ENCODE data around the gene SNCB.

Gene SNCB

GRCh38 chr5:176660860-176661641, 30.7 kb upstream of the SNCB start:
- peak; percentile 13 for DNase-seq

GRCh38 chr5:176660530-176660859, 30.2 kb upstream of the SNCB start:
- no peak for DNase-seq

DNA sequence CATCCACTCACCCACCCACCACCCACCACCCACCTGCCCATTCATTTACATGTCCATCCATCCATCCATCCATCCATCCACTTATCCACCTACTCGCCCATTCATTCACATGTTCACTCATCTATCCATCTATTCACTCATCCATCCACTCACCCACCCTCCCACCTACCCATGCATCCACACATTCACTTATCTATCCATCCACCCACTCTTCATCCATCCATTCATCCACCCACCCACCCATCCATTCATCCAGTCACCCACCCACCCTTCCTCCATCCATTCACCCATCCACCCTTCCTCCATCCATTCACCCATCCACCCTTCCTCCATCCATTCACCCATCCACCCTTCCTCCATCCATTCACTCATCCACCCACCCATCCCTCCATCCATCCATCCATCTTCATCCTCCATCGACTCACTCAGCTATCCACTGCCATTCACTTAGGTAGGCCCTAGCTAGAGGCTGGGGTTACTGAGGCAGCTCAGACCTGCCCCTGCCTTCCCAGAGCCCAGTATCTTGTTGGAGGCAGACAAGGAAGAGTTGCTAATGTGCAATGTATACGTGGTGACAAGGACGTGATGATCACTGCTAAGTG, 29.6 kb upstream of the SNCB start:
- DNase-seq: no peak

- DNase-seq: no peak
These were observed 29.1 kb upstream of the SNCB start for GRCh38 chr5:176659512-176659839.

DNA sequence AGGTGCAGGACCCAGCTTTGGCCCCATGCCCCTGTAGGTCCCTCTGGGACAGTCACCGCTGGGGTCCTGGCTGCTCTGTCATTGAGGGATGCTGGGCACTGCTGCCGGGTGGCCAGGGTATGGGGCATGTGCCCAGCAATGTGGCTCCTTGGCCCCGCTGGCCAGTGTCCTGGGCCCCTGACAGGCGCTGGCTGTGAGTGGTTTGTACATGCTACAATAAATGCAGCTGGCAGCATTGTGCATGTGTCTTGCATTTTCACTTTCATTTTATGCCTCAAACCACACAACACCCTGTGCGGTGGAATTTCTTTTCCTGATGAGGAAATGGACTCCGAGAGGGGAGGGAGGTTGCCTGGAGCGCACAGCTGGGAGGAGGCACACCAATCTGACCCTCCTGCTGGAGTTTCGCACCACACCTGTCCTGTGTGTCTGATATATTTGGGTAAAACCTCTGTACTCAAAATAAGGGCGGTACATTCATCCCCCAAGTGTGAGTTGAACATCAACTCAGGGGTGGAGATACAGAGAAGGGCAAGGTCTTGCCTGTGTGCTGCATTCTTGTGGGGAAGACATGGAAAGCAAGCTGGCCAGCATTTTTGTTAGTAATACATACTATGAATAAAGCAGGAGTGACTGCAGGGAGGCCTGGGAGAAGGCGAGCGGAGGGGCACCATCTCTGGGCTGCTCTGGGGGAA, 28.6 kb upstream of the SNCB start:
- DNase-seq: no peak

DNA sequence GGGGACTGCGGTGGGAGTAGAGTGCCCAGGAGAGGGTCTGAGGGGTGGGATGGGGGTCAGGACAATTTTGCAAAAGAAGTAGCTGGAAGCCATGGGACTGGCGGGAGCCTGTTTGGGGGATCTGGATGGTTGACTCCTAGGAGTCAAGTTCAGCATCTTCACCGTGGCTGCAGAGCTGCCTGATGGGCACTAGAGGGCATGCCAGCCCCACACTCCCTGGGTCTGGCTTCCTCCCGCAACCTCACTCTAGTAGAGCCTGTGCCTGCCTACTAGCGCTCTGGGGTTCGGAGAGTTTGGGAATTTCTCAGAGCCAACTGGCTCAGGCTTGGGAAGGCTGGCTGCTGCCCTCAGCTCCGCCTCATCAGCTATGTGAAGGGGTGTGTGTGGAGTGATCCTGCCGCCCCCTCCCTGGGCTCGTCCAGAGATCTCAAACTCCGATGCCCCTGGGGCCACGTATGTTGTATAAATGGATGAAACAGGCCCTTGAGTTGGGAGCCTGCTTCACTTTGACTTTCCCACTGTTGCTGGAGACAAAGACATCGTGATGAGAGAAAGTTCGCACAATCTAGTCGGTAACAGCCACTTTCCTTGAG, 27.8 kb upstream of the SNCB start:
- DNase-seq: peak; percentile 13

GRCh38 chr5:176656467-176656990, 26.2 kb upstream of the SNCB start:
- no peak for DNase-seq

DNA sequence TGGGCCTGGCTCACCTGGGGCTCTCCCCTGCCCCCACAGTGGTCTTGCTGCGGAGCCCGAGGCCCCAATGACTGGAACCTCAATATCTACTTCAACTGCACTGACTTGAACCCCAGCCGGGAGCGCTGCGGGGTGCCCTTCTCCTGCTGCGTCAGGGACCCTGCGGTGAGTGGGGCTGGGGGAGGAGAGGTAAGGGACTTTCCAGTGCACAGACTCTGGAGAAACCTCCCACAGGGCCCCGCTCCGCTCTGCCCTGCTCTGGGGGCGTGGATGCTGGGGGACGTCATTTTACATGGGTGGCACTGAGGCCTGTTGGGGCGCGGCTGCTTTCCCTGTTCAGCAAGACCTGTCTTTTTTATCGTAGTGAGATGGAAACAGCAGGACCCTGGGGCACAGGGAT, 24.5 kb upstream of the SNCB start:
- DNase-seq: no peak

DNA sequence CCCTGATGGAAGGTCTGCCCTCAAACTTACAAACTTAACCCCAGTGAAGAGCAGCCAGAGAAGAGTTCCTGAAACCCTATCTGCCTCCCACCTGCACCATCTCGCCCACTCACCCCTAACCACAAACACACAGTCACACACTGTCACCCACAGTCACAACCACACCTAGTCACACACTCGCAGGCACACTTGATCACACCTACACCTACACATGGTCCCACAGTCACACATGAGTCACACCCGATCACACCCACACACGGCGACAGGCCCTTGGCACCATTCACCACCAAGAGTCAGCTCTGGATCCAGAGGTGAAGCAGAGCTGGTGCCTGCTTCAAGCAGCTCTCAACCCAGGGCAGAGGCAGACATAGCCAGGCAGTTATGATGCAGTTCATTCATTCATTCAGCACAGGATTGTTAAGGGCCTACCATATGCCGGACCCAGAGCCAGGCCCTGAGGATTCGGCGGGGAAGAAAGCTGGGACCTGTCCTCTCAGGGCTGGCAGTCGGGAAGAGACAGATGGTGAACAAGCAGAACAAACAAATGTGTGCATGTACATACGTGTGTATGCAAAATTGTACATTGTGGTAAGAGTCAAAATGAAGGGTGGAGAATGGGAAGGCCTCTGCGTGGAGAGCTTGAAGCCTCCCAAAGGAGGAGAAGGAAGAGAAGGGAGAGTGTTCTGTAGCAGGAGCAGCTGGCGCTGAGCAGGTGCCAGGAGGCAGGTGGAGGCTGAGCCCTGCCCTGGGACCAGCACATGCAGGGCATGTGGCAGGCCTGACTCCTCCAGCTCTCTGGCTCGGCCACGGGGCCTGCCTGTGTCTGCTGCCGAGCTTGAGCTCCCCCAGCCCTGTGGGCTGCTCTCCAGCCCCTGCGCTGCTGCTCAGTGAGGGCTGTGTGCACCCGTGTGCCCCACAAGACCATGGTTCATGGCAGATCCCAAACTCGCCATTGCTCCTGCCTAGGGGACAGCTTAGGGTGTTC, 23.4 kb upstream of the SNCB start:
- DNase-seq: no peak

DNA sequence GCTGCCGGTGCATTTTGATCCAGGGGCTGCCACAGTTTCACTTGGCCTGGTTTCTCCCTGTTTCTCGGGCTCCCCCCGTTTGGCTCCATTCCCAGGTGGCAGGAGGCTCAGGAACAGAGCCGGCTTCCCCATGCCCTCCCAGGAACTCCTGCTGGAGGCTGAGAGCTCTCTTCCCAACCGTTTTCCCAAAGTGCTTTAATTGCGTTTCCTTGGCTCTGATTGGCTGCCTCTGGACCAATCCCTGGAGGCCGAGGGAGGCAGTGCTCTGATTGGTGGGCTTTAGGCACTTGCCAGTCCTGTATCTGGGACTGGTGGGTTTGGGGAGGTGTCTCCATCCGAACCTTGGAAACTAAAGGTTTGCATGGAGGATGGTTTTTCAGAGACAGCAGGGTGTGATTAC, 21.8 kb upstream of the SNCB start:
- DNase-seq: no peak

DNA sequence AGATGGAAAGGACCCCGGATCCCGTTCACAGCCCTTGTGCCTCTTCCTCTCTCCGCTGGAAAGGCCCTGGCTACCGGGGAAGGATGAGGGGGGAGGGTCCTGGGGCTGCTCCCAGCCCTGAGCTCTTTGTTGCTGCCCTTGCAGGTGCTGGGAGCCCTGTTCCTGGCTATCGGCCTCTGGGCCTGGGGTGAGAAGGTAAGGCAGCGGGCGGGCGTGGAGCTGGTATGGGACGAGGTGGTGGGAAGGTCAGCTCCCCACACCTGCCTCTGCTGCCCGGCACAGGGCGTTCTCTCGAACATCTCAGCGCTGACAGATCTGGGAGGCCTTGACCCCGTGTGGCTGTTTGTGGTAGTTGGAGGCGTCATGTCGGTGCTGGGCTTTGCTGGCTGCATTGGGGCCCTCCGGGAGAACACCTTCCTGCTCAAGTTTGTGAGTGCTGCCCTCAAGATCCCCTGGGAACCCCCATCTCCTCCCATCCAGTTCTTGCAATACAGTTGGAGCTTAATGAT, 21.2 kb upstream of the SNCB start:
- DNase-seq: no peak

DNA sequence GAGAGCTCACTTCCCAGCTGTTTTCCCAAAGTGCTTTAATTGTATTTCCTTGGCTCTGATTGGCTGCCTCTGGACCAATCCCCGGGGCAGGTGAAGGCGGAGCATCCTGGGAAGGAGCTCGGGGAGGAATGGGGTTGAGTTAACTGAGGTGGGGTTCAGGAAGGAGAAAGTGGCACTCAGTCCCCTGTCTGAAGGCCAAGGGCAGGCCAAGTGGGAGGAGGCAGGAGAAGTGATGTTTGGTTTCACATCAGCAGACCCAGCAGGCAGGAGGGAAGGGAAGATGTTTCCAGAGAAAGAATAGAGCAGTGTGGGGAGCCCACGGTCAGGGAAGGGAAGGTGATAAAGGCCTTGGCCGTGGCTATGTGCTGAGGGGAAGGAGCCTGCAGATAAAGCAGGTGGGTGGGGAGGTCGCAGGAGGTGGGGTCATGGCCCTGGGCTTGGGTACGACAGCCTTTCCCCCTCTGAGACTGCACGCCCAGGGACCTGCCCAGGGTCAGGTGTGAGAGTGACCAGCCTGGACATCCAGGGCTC, 20.1 kb upstream of the SNCB start:
- DNase-seq: no peak

- no peak for DNase-seq
These were observed 18.3 kb upstream of the SNCB start for GRCh38 chr5:176648474-176649194.

- no peak for DNase-seq
These were observed 17.6 kb upstream of the SNCB start for GRCh38 chr5:176647843-176648473.

- DNase-seq: peak; percentile 84
These were observed 16.9 kb upstream of the SNCB start, which contains the start of gene TSPAN17 for GRCh38 chr5:176647030-176647842. TSPAN17 (plus strand) TSS chr5:176647484; CDS start chr5:176647616, 132 bp downstream.

- no peak for DNase-seq
These were observed 16.3 kb upstream of the SNCB start for GRCh38 chr5:176646707-176647029.

- DNase-seq: no peak
These were observed 15.8 kb upstream of the SNCB start for GRCh38 chr5:176646049-176646706.

DNA sequence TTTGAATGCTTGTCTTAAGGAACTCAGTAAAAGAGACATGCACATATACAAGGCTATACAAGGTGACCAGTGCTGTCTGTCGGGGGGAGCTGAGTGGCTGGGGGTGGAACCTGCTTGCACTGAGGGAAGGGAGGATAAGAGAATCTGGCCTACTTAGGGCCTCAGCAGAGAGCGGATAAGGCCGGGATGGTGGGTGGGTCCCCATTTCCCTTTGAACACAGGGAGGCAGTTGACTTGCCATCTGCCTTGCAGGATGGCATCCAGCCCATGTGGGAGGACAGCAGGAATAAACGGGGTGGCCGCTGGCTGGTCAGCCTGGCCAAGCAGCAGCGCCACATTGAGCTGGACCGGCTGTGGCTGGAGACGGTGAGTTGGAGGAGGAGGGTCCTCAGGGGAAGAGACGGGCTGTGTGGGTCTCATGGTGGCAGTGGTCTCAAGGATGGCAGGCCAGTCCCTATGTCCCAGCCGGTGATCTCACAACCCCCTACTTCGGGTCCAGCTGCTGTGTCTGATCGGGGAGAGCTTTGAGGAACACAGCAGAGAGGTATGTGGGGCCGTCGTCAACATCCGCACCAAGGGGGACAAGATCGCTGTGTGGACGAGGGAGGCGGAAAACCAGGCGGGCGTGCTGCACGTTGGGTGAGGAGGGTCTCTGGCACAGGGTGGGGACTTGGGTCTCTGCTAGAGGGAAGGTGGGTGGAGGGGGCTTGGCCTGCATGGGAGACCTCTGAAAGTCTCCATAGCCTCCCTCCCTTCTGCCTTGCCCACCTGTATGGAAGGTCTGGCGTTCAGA, 14.7 kb upstream of the SNCB start:
- DNase-seq: no peak

DNA sequence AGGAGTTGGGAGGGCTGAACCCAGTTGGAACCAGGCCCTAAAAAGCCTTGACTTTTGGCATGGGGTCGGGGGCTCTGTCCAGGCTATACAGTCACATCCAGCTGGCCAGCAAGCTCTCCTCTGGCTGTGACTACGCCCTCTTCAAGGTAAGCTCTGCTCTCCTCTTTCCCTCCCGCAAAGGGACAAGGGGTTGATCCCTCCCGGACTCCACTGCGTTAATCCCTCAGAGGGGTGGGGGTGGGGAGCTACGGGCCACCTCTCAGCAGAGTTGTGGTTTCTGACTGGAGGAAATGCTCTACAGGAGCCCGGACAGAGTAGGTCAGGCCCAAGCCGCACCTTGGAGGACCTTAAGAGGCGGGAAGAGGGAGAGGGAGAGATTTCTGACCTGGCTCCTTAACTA, 14.0 kb upstream of the SNCB start:
- no peak for DNase-seq
